Lower lobe of right lung (tissue), 2 donors: ENCODE data around the gene C1QTNF1. TPM values are rescaled to one million over a fixed set of nuclear protein-coding genes. Genes with fewer than 3 reads are reported as not detected.

Source experiments
- ATAC-seq, 2 donors: fragments of 200-7000 bp; cut with Tn5 transposase; one replicate each; pipeline ENCODE4 v1.9.1; 2020 to 2022; ENCODE audit warnings: mild to moderate bottlenecking in 2 of 2, moderate library complexity in 2 of 2
- DNase-seq: peaks from one replicate; pipeline ENCODE4 v3.0.0-alpha.2; 2020
- H3K27ac ChIP-seq: fragments of 200-600 bp; one replicate; pipeline ENCODE4 v1.8.0; 2022
- H3K27me3 ChIP-seq: fragments of 200-600 bp; one replicate; pipeline ENCODE4 v1.8.0; 2022; ENCODE audit warnings: low read depth
- H3K36me3 ChIP-seq: fragments of 200-600 bp; one replicate; pipeline ENCODE4 v1.8.0; 2022; ENCODE audit warnings: mild to moderate bottlenecking
- H3K4me1 ChIP-seq: fragments of 200-600 bp; one replicate; pipeline ENCODE4 v1.8.0; 2022
- H3K4me3 ChIP-seq: fragments of 200-600 bp; one replicate; pipeline ENCODE4 v1.8.0; 2022; ENCODE audit warnings: mild to moderate bottlenecking
- H3K9me3 ChIP-seq: fragments of 200-600 bp; one replicate; pipeline ENCODE4 v1.8.0; 2022
- intact Hi-C: fragments of 100-400 bp; cut with DNase I; formaldehyde crosslinking; loops from one replicate; pipeline ENCODE4 v1.11.0; 2022
- total RNA-seq: library from RNA; stranded (reverse); fragmentation: NEBNext Ultra II Directional; extraction: Animal tissue kit (Norgen Biotek cat#: 25700); gene quantifications from one replicate; pipeline ENCODE4 v1.2.1, GENCODE V29; 2021
- TF ChIP-seq, protein P1 (sequence below): fragments of 200-600 bp; IDR thresholded peaks from one replicate; pipeline ENCODE4 v1.8.0; 2022; ENCODE audit warnings: antibody characterized with exemption, mild to moderate bottlenecking
- donor health status: DM: no; HTN: yes; CAD: no; lungs with severe emphysema.

Gene C1QTNF1
- total RNA-seq, 1 donor from 2014 or later, result 24.9 TPM

DNA sequence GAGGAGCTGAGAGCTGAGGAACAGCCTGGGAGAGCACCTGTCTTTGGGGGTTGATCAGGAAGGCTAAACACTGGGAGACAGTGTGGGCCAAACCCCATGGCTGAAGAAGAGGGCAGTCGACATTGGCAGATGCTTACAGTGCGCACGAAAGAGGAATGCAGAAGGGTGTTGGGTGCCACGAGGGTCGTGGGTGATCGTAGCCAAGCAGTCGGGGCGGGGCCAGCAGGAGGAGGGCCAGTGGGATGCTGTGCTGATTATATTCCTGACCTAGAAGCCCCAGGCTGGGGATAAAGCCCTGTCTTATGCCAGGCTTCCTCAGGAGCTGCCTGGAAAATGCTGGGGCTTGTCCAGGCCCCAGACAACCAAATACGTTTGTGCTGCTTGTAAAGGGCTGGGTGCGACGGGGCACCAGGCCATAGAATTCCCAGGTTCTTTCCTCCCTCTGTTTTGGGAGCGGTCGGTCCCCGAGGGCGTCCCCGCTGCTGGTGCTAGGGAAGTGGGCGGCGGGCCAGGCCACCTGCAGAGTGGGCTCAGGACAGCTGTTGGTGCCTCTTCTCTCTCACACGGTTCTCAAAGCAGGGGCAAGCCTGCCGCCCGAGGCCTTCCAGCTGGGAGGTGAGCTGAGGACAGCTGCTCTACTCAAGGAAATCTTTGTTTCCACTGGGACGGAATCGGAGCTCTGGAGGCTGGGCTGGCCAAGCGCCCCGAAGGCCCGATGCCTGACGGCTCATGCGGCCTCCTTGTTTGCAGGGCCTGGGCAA lies 10.0 kb downstream of the C1QTNF1 start:
- Histone ChIP-seq H3K4me1 (peaks cover 42% of the 10 kb centered on the region), H3K27ac (peak overlapping the region; percentile 34)
- intact Hi-C loops, result no loop called here

DNA sequence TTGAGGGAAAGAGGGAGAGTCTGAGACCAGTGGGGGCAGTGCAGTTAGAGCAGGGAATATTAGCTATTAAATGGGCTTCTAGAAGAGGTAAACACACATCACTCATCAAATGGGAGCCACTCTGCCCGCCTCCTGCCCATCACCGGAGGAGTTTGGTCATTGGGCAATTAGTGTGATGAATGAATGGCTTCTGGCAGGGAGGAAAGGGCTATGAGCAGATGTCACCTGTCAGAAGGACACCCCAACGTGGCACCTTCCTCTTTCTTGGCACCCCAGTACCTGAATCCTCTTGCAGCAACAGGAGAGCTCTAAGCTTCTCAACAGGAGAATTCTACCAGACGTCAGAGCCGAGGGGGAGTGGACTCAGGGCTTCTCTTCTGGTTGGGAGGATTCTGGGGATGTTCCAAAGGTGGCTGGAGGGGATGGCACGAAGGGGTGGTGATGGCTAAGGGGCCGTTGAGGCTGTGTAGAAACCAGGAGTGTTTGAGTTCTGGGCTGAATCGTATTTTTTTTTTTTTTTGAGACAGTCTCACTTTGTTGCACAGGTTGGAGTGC lies 11.0 kb downstream of the C1QTNF1 start:
- Histone ChIP-seq H3K27me3 (no peaks in the 10 kb centered on the region), H3K27ac (no peak overlapping the region), H3K9me3 (no peaks in the 10 kb centered on the region), H3K36me3 (no peaks in the 10 kb centered on the region), H3K4me1 (peaks cover 42% of the 10 kb centered on the region), H3K4me3 (no peak overlapping the region)
- DNase-seq, result no peak
- TF ChIP-seq, protein P1, sequence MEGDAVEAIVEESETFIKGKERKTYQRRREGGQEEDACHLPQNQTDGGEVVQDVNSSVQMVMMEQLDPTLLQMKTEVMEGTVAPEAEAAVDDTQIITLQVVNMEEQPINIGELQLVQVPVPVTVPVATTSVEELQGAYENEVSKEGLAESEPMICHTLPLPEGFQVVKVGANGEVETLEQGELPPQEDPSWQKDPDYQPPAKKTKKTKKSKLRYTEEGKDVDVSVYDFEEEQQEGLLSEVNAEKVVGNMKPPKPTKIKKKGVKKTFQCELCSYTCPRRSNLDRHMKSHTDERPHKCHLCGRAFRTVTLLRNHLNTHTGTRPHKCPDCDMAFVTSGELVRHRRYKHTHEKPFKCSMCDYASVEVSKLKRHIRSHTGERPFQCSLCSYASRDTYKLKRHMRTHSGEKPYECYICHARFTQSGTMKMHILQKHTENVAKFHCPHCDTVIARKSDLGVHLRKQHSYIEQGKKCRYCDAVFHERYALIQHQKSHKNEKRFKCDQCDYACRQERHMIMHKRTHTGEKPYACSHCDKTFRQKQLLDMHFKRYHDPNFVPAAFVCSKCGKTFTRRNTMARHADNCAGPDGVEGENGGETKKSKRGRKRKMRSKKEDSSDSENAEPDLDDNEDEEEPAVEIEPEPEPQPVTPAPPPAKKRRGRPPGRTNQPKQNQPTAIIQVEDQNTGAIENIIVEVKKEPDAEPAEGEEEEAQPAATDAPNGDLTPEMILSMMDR, result no peak
- intact Hi-C loops, result no loop called here
- no peak for ATAC-seq

More for the DNA sequence above, 10.0 kb downstream of the C1QTNF1 start:
- no peaks in the 10 kb centered on the region for H3K27me3 ChIP-seq
- H3K9me3 ChIP-seq, result no peaks in the 10 kb centered on the region
- no peaks in the 10 kb centered on the region for H3K36me3 ChIP-seq
- TF ChIP-seq, protein P1, result no peak
- DNase-seq, result no peak
- no peak overlapping the region for H3K4me3 ChIP-seq
- peak in 1 of 2 donors; percentile 29 for ATAC-seq

DNA sequence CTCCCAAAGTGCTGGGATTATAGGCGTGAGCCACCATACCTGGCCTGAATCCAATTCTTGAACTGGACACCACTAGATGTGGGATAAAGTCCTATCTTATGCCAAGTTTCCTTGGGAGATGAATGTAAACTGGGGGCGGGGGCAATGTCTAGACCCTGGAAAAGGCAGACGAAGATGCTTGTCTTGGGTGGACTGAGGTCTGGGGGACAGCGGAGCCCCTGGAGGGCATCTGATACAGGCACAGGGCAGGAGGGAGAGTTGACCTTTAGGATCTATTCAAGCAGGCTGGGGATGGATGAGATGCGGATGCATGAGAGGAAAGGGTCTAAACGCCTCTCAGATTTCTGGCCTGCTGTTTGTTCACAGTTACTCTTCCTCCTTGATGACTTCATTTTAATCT lies 11.7 kb downstream of the C1QTNF1 start:
- Histone ChIP-seq H3K27ac (no peak overlapping the region), H3K4me1 (peaks cover 42% of the 10 kb centered on the region), H3K4me3 (no peak overlapping the region), H3K36me3 (no peaks in the 10 kb centered on the region), H3K9me3 (no peaks in the 10 kb centered on the region), H3K27me3 (no peaks in the 10 kb centered on the region)
- ATAC-seq, result no peak
- TF ChIP-seq, protein P1, result no peak
- intact Hi-C loops, result no loop called here
- no peak for DNase-seq

DNA sequence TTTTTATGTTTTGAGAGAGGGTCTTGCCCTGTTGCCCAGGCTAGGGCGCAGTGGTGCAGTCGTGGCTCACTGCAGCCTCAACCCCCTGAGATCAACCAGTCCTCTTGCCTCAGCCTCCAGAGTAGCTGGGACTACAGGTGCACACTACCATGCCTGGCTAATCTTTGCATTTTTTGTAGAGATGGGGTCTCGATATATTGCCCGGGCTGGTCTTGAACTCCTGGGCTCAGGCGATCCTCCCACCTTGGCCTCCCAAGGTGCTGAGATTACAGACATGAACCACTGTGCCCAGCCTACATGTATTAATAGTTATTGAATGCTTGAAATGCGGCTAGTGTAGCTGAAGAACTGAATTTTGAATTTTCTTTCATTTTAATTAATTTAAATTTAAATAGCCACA lies 12.2 kb downstream of the C1QTNF1 start:
- ATAC-seq (no peak), DNase-seq (no peak)
- Histone ChIP-seq H3K9me3 (no peaks in the 10 kb centered on the region), H3K36me3 (no peaks in the 10 kb centered on the region), H3K4me3 (no peak overlapping the region), H3K27me3 (no peaks in the 10 kb centered on the region), H3K27ac (peak overlapping the region; percentile 1), H3K4me1 (peaks cover 42% of the 10 kb centered on the region)
- intact Hi-C loops, result no loop called here
- TF ChIP-seq, protein P1, result no peak

DNA sequence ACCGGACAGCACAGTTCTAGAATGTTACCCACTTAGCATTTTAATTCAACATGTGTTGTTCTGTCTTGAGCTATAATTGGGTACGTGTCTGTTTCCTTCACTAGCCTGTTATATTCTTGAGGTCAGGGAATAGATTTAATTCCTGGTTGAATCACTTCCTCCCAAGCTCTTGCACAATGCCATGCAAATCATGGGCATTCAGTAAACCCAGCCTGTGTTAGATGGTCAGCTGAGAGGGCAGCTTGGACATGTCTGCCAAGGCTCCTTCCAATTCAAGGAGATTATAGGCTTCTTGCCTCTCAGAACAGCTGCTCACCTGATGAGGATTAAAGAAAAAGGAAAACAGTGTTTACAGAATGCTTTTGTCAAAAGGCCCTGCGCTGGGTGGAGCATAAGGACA lies 12.6 kb downstream of the C1QTNF1 start:
- H3K27me3 ChIP-seq, result no peaks in the 10 kb centered on the region
- no peaks in the 10 kb centered on the region for H3K9me3 ChIP-seq
- TF ChIP-seq, protein P1, result no peak
- peak overlapping the region; percentile 1 for H3K27ac ChIP-seq
- H3K4me1 ChIP-seq, result peaks cover 42% of the 10 kb centered on the region
- intact Hi-C loops, result no loop called here
- no peak for DNase-seq
- no peak overlapping the region for H3K4me3 ChIP-seq
- no peaks in the 10 kb centered on the region for H3K36me3 ChIP-seq
- ATAC-seq, result peak; percentile 72 to 77
